A549 (cell line): ENCODE results near the gene TUSC2. TPM values are rescaled to one million over a fixed set of nuclear protein-coding genes. Genes with fewer than 3 reads are reported as not detected.
A peak's percentile ranks its signal among the peaks of the same experiment; 100 is the strongest.

Experiments used
- ATAC-seq, 2 experiments: fragments of 200-7000 bp in 1 of 2; fragments of >200 bp in 1 of 2; cut with Nextera tagmentation in 1 of 2; cut with Tn5 transposase in 1 of 2; 3 replicates each; pipeline versions ENCODE4 v1.8.0 to v1.9.1; 2018 to 2020; ENCODE audit warnings: mild to moderate bottlenecking in 1 of 2, moderate library complexity in 1 of 2
- CTCF ChIA-PET: fragments of 300-600 bp; sonication (Branson Sonifier 250); formaldehyde crosslinking; extraction: SDS; loops from one replicate; lab custom pipeline; 2021; ENCODE audit warnings: antibody characterized with exemption, inconsistent platforms; lab: Yijun Ruan, JAX
- POLR2A ChIA-PET: fragments of 350-600 bp; formaldehyde crosslinking; extraction: SDS; loops from one replicate; lab custom pipeline; 2021; ENCODE audit warnings: antibody characterized with exemption, inconsistent platforms; lab: Yijun Ruan, JAX
- DNase-seq, 2 experiments: peaks; one replicate each; pipeline versions ENCODE4 v3.0.0 to v3.0.0-alpha.2; 2011 to 2016; ENCODE audit warnings: low read depth in 1 of 2, low spot score in 1 of 2
- FAIRE-seq: peaks from 2 replicates; lab custom pipeline; 2011; peaks lifted over from hg19 to GRCh38; lab: Jason Lieb, UNC
- H3K27ac ChIP-seq, 2 experiments: fragments of >200 bp; sonication (Bioruptor Twin); formaldehyde crosslinking; 3 replicates each; pipeline ENCODE4 v1.5.1; 2016 to 2017
- H3K4me1 ChIP-seq: fragments of >200 bp; sonication (Bioruptor Twin); formaldehyde crosslinking; 3 replicates; pipeline ENCODE4 v1.6.1; 2016
- H3K4me2 ChIP-seq: fragments of >200 bp; sonication (Bioruptor Twin); formaldehyde crosslinking; 3 replicates; pipeline ENCODE4 v1.6.1; 2016
- H3K4me3 ChIP-seq: fragments of >200 bp; sonication (Bioruptor Twin); formaldehyde crosslinking; 3 replicates; pipeline ENCODE4 v1.5.1; 2016
- H3K9me3 ChIP-seq: fragments of >200 bp; sonication (Bioruptor Twin); formaldehyde crosslinking; 3 replicates; pipeline ENCODE4 v1.6.1; 2016
- CHD2 ChIP-seq: fragments of 150-350 bp; IDR thresholded peaks from 2 replicates; pipeline ENCODE4 v1.6.1; 2014; ENCODE audit warnings: low read length; ENCODE audit not compliant: partially characterized antibody
- EP300 ChIP-seq, 2 experiments: fragments of >200 bp; sonication (Bioruptor Twin); formaldehyde crosslinking; IDR thresholded peaks; 2 replicates in 1 of 2; 3 replicates in 1 of 2; pipeline ENCODE4 v1.6.1; 2016 to 2017
- ESRRA ChIP-seq: fragments of 150-350 bp; IDR thresholded peaks from 2 replicates; pipeline ENCODE4 v1.6.1; 2014; ENCODE audit warnings: mild to moderate bottlenecking, low read length, borderline replicate concordance
- FOSB ChIP-seq: fragments of 250-450 bp; sonication (Bioruptor Pico); IDR thresholded peaks from 2 replicates; pipeline ENCODE4 v1.5.0; 2020; ENCODE audit warnings: mild to moderate bottlenecking, moderate library complexity
- FOSL2 ChIP-seq, 2 experiments: fragments of 450-650 bp in 1 of 2; fragments of >200 bp in 1 of 2; sonication (Bioruptor Twin) in 1 of 2; formaldehyde crosslinking; IDR thresholded peaks; 2 replicates each; pipeline versions ENCODE4 v1.5.0 to v1.6.1; 2016 to 2020; ENCODE audit warnings: mild to moderate bottlenecking in 1 of 2, moderate library complexity in 1 of 2
- FOXS1 ChIP-seq: fragments of 250-450 bp; sonication (Bioruptor Pico); IDR thresholded peaks from 2 replicates; pipeline ENCODE4 v1.5.0; 2020; ENCODE audit warnings: mild to moderate bottlenecking, moderate library complexity
- HDAC2 ChIP-seq: fragments of 200-600 bp; sonication (generic); IDR thresholded peaks from 2 replicates; pipeline ENCODE4 v1.6.1; 2016
- HES2 ChIP-seq: fragments of >200 bp; sonication (Bioruptor Twin); formaldehyde crosslinking; IDR thresholded peaks from 2 replicates; pipeline ENCODE4 v1.6.1; 2016
- HOXA7 ChIP-seq: fragments of 250-450 bp; sonication (Bioruptor Pico); IDR thresholded peaks from 2 replicates; pipeline ENCODE4 v1.5.0; 2020; ENCODE audit warnings: mild to moderate bottlenecking, moderate library complexity
- HOXB13 ChIP-seq: fragments of 250-450 bp; sonication (Bioruptor Pico); IDR thresholded peaks from 2 replicates; pipeline ENCODE4 v1.5.0; 2020; ENCODE audit warnings: low read depth, mild to moderate bottlenecking, moderate library complexity
- HOXB5 ChIP-seq: fragments of 250-450 bp; sonication (Bioruptor Pico); IDR thresholded peaks from 2 replicates; pipeline ENCODE4 v1.5.0; 2020; ENCODE audit warnings: mild to moderate bottlenecking, moderate library complexity
- KDM5A ChIP-seq: fragments of 200-600 bp; sonication (generic); IDR thresholded peaks from 2 replicates; pipeline ENCODE4 v1.6.1; 2016; ENCODE audit warnings: antibody characterized with exemption, mild to moderate bottlenecking
- MAFK ChIP-seq: fragments of 450-650 bp; IDR thresholded peaks from 2 replicates; pipeline ENCODE4 v1.6.1; 2014; ENCODE audit not compliant: partially characterized antibody
- MYC ChIP-seq: IDR thresholded peaks from 2 replicates; pipeline ENCODE4 v1.6.1; 2012; ENCODE audit warnings: mild to moderate bottlenecking, inconsistent platforms, low read length, improper control_type of control experiment, borderline replicate concordance
- NPAS2 ChIP-seq: fragments of 250-450 bp; sonication (Bioruptor Pico); IDR thresholded peaks from 2 replicates; pipeline ENCODE4 v1.8.0; 2022; ENCODE audit warnings: mild to moderate bottlenecking, moderate library complexity, borderline replicate concordance
- PHF8 ChIP-seq: fragments of 200-600 bp; sonication (generic); IDR thresholded peaks from 2 replicates; pipeline ENCODE4 v1.6.1; 2016; ENCODE audit warnings: low read depth, mild to moderate bottlenecking, antibody characterized with exemption, moderate library complexity, borderline replicate concordance
- POLR2A ChIP-seq: IDR thresholded peaks from 2 replicates; pipeline ENCODE4 v1.6.1; 2012; ENCODE audit warnings: mild to moderate bottlenecking, low read length
- RCOR1 ChIP-seq: fragments of 150-350 bp; IDR thresholded peaks from 2 replicates; pipeline ENCODE4 v1.6.1; 2014; ENCODE audit warnings: antibody characterized with exemption, low read length, low read depth
- REST ChIP-seq: fragments of 200-600 bp; sonication (generic); IDR thresholded peaks from 2 replicates; pipeline ENCODE4 v1.6.1; 2016; ENCODE audit warnings: antibody characterized with exemption, mild to moderate bottlenecking, moderate library complexity
- RFX5 ChIP-seq: fragments of 450-650 bp; IDR thresholded peaks from 2 replicates; pipeline ENCODE4 v1.7.1; 2014; ENCODE audit warnings: antibody characterized with exemption, mild to moderate bottlenecking, moderate library complexity
- RNF2 ChIP-seq: fragments of 200-600 bp; sonication (generic); IDR thresholded peaks from 2 replicates; pipeline ENCODE4 v1.6.1; 2016; ENCODE audit warnings: low read depth, mild to moderate bottlenecking, antibody characterized with exemption, moderate library complexity, borderline replicate concordance
- SMC3 ChIP-seq: fragments of >200 bp; sonication (Bioruptor Twin); formaldehyde crosslinking; IDR thresholded peaks from 3 replicates; pipeline ENCODE4 v1.6.1; 2018; ENCODE audit warnings: inconsistent platforms
- TP53 ChIP-seq: fragments of 250-450 bp; sonication (Bioruptor Pico); IDR thresholded peaks from 2 replicates; pipeline ENCODE4 v1.5.0; 2021; ENCODE audit warnings: mild to moderate bottlenecking, moderate library complexity
- USF2 ChIP-seq: fragments of 450-650 bp; IDR thresholded peaks from 2 replicates; pipeline ENCODE4 v1.6.1; 2014; ENCODE audit warnings: antibody characterized with exemption
- ZC3H11A ChIP-seq: fragments of 450-650 bp; IDR thresholded peaks from 2 replicates; pipeline ENCODE4 v1.6.1; 2014; ENCODE audit warnings: antibody characterized with exemption, mild to moderate bottlenecking
- ZFP36 ChIP-seq: fragments of 450-650 bp; IDR thresholded peaks from 2 replicates; pipeline ENCODE4 v1.6.1; 2014; ENCODE audit warnings: borderline replicate concordance; ENCODE audit not compliant: partially characterized antibody
- ZNF302 ChIP-seq: fragments of 250-450 bp; sonication (Bioruptor Pico); IDR thresholded peaks from 2 replicates; pipeline ENCODE4 v1.9.0; 2021; ENCODE audit warnings: inconsistent platforms, mild to moderate bottlenecking, moderate library complexity
- WGBS: methylation state at CpG from one replicate; pipeline ENCODE4 v1.1.6; 2017; ENCODE audit errors: missing lambda C conversion rate; 5-methylcytosine and 5-hydroxymethylcytosine counted together
- polyA plus RNA-seq, 4 experiments: library from polyadenylated mRNA; depleted of rRNA in 3 of 4; stranded (reverse); fragments of >200 nt; fragmentation: RNase III in 1 of 4; extraction: RNeasy Plus Mini Kit Qiagen cat#74134 plus additional on column Dnase treatment in 1 of 4; gene quantifications; 2 replicates in 3 of 4; 3 replicates in 1 of 4; pipeline ENCODE4 v1.2.3, GENCODE V29; 2011 to 2017

TUSC2 gene
- polyA plus RNA-seq, 2 of the 4 experiments (the other 2 are of a cell fraction): 18.2 to 23.5 TPM

GRCh38 chr3:50294089-50294488 is 33.9 kb downstream of the TUSC2 start (continued):
- TF ChIP-seq REST (no peak), FOXS1 (CRISPR knock-in tag) (no peak), PHF8 (no peak), HDAC2 (no peak)

GRCh38 chr3:50293079-50293801 is 34.8 kb downstream of the TUSC2 start:
- 47% methylated on average over 5 of the region's 12 CpGs for WGBS

GRCh38 chr3:50292159-50293078 is 35.6 kb downstream of the TUSC2 start, which contains the start of gene IFRD2:
Gene IFRD2 (minus strand): TSS chr3:50292429. CDS start chr3:50292274, 155 bp downstream.
- ChIA-PET POLR2A (interaction anchor here (0.7 to 1.5 kb wide), 8 partner anchors 13 to 746 kb away, joined by 3 to 7 read pairs (median 4); partner anchors contain the start of genes GNAI2, LSMEM2 and TUSC2), CTCF (interaction anchor here (0.8 to 2.0 kb wide), 11 partner anchors 8 to 98 kb away, joined by 3 to 7 read pairs (median 4); no protein-coding TSS in a partner anchor)
- Histone ChIP-seq H3K27ac (peak within 1 kb of the TSS; percentile 95 to 97), H3K4me1 (peaks cover 13% of the 10 kb centered on the region; the same call in 2 of the 3 replicates), H3K9me3 (no peaks in the 10 kb centered on the region), H3K4me2 (peak within 1 kb of the TSS; percentile 87), H3K4me3 (peak within 1 kb of the TSS; percentile 87)
- DNase-seq (peak; percentile 79 to 97), FAIRE-seq (no peak), ATAC-seq (peak; percentile 93 to 98)
- WGBS: 38% methylated on average over 5 of the region's 67 CpGs
- TF ChIP-seq HES2 (no peak), ESRRA (no peak), ZFP36 (no peak), SMC3 (no peak), CHD2 (no peak), FOSB (no peak), NPAS2 (CRISPR knock-in tag) (no peak), MYC (peak; percentile 38; the same call in 1 of the 2 replicates), HOXA7 (no peak), ZNF302 (CRISPR knock-in tag) (no peak), RNF2 (no peak), HDAC2 (no peak), HOXB13 (CRISPR knock-in tag) (0 out of 2 replicates have a peak, but pooled peaks have one; percentile 48), HOXB5 (CRISPR knock-in tag) (peak; percentile 80; the same call in 1 of the 2 replicates), TP53 (CRISPR knock-in tag) (no peak), RCOR1 (no peak), RFX5 (no peak), EP300 (IDR thresholded peaks at IDR 0.05) (no peak), KDM5A (0 out of 2 replicates have a peak, but pooled peaks have one; percentile 26), POLR2A (peak; percentile 50), FOSL2 (IDR thresholded peaks at IDR 0.05) (no peak), FOSL2 (CRISPR knock-in tag; IDR thresholded peaks at IDR 0.05) (no peak), PHF8 (peak; percentile 43; the same call in 1 of the 2 replicates), USF2 (no peak), ZC3H11A (no peak), MAFK (no peak)

More at GRCh38 chr3:50293079-50293801, 34.8 kb downstream of the TUSC2 start:
- H3K4me1 ChIP-seq: peaks cover 17% of the 10 kb centered on the region; the same call in 2 of the 3 replicates
- ChIA-PET POLR2A (interaction anchor here (1.1 to 1.3 kb wide), 2 partner anchors 21 to 47 kb away, joined by 3 to 4 read pairs; no protein-coding TSS in a partner anchor), CTCF (interaction anchor here (1.0 to 2.0 kb wide), 6 partner anchors 9 to 68 kb away, joined by 3 to 7 read pairs (median 4); no protein-coding TSS in a partner anchor)
- ATAC-seq (no peak), DNase-seq (no peak), FAIRE-seq (no peak)
- H3K27ac ChIP-seq: peak overlapping the region; percentile 79 to 89
- H3K9me3 ChIP-seq: no peaks in the 10 kb centered on the region
- H3K4me2 ChIP-seq: peak overlapping the region; percentile 87
- peak overlapping the region; percentile 87; the same call in 2 of the 3 replicates for H3K4me3 ChIP-seq
- TF ChIP-seq RCOR1: no peak
- no peak for TF ChIP-seq POLR2A
